K562 (cell line): ENCODE data around the gene NAV2. TPM values are rescaled to one million over a fixed set of nuclear protein-coding genes. Genes with fewer than 3 reads are reported as not detected.

ENCODE experiments used
- ATAC-seq: fragments of 200-7000 bp; cut with Tn5 transposase; 3 replicates; pipeline ENCODE4 v1.9.1; 2020; ENCODE audit warnings: moderate library complexity
- BruUV-seq: library from RNA; stranded (reverse); fragments of 400-500 nt; replicated peaks from 2 replicates; lab custom pipeline; 2021; lab: Mats Ljungman, UMichigan
- CTCF ChIA-PET: fragments of 300-600 bp; formaldehyde crosslinking; extraction: SDS; loops from one replicate; lab custom pipeline; 2021; ENCODE audit warnings: low intra/inter-chr PET ratio; lab: Yijun Ruan, JAX
- POLR2A ChIA-PET: fragments of 300-600, 350-650 bp; sonication (Branson Sonifier 250); formaldehyde crosslinking; extraction: SDS; loops from one replicate; lab custom pipeline; 2021; ENCODE audit warnings: antibody characterized with exemption, inconsistent platforms; lab: Yijun Ruan, JAX
- DNase-seq, 4 experiments: peaks; one replicate each; pipeline versions ENCODE4 v3.0.0 to v3.0.0-alpha.2; 2011 to 2018; ENCODE audit warnings: low spot score in 3 of 4, mixed read lengths in 3 of 4; ENCODE audit errors: extremely low read depth in 1 of 4
- FAIRE-seq: peaks from 2 replicates; lab custom pipeline; 2011; peaks lifted over from hg19 to GRCh38; lab: Jason Lieb, UNC
- H2AFZ ChIP-seq: 2 replicates; pipeline ENCODE4 v1.6.0; 2011; ENCODE audit warnings: low read depth, low read length, control low read depth, inconsistent platforms
- H3K27ac ChIP-seq: fragments of 200-600 bp; 3 replicates; pipeline ENCODE4 v1.8.0; 2011; ENCODE audit warnings: low read depth, mild to moderate bottlenecking, control low read depth, inconsistent platforms, low read length, moderate library complexity, mixed read lengths; ENCODE audit errors: extremely low read depth
- H3K27me3 ChIP-seq, 2 experiments: fragments of 300-600 bp in 1 of 2; 2 replicates in 1 of 2; 3 replicates in 1 of 2; pipeline versions ENCODE4 v1.6.0 to v1.8.0; 2011; ENCODE audit warnings: inconsistent platforms in 2 of 2, low read length in 2 of 2, mild to moderate bottlenecking in 1 of 2, mixed read lengths in 1 of 2, moderate library complexity in 1 of 2; ENCODE audit not compliant: control insufficient read depth in 2 of 2, insufficient read depth in 2 of 2
- H3K36me3 ChIP-seq: fragments of 300-600 bp; 3 replicates; pipeline ENCODE4 v1.8.0; 2011; ENCODE audit warnings: mild to moderate bottlenecking, low read length, inconsistent platforms; ENCODE audit not compliant: control insufficient read depth, insufficient read depth
- H3K4me1 ChIP-seq, 2 experiments: fragments of 200-600 bp in 1 of 2; replicated peaks in 1 of 2; 2 replicates in 1 of 2; 3 replicates in 1 of 2; pipeline versions ENCODE4 v1.5.1 to v1.8.0; 2011; ENCODE audit warnings: inconsistent platforms in 2 of 2, low read length in 2 of 2, mild to moderate bottlenecking in 1 of 2, mixed read lengths in 1 of 2, moderate library complexity in 1 of 2; ENCODE audit not compliant: control insufficient read depth in 2 of 2, insufficient read depth in 2 of 2
- H3K4me2 ChIP-seq: 2 replicates; pipeline ENCODE4 v1.6.1; 2011; ENCODE audit warnings: low read length, control low read depth, inconsistent platforms, mixed read lengths; ENCODE audit not compliant: insufficient read depth
- H3K4me3 ChIP-seq: fragments of 200-600 bp; sonication (generic), shearing (Covaris generic); 2 replicates; pipeline ENCODE4 v1.5.1; 2016; ENCODE audit warnings: control low read depth, inconsistent platforms
- H3K79me2 ChIP-seq: fragments of 200-600 bp; 3 replicates; pipeline ENCODE4 v1.8.0; 2011; ENCODE audit warnings: low read length, inconsistent platforms; ENCODE audit not compliant: control insufficient read depth, insufficient read depth
- H3K9ac ChIP-seq, 2 experiments: 2 replicates each; pipeline versions ENCODE4 v1.6.0 to v1.6.1; 2011; ENCODE audit warnings: low read depth in 2 of 2, low read length in 2 of 2, control low read depth in 1 of 2, inconsistent platforms in 1 of 2, mild to moderate bottlenecking in 1 of 2, mixed read lengths in 1 of 2; ENCODE audit not compliant: insufficient read depth in 1 of 2
- H3K9me1 ChIP-seq: one replicate; pipeline ENCODE4 v1.6.0; 2011; ENCODE audit warnings: inconsistent platforms, mild to moderate bottlenecking, low read length, moderate library complexity; ENCODE audit not compliant: control insufficient read depth, insufficient read depth
- H3K9me3 ChIP-seq: replicated peaks from 2 replicates; pipeline ENCODE4 v1.5.1; 2011; ENCODE audit warnings: low read depth, low read length, inconsistent platforms; ENCODE audit not compliant: control insufficient read depth, insufficient read depth
- H4K20me1 ChIP-seq: replicated peaks from 2 replicates; pipeline ENCODE4 v1.6.1; 2011; ENCODE audit warnings: low read length, inconsistent platforms, mixed read lengths; ENCODE audit not compliant: control insufficient read depth, insufficient read depth
- GATA2 ChIP-seq: sonication (generic); formaldehyde crosslinking; IDR thresholded peaks from 2 replicates; pipeline ENCODE4 v1.4.0; 2020; ENCODE audit warnings: mild to moderate bottlenecking, missing genetic modification reagents
- HIVEP1 ChIP-seq: fragments of 250-450 bp; sonication (Bioruptor Pico); IDR thresholded peaks from 2 replicates; pipeline ENCODE4 v1.4.0; 2020; ENCODE audit warnings: mild to moderate bottlenecking
- ID3 ChIP-seq, 2 experiments: fragments of 250-450 bp in 1 of 2; fragments of 450-650 bp in 1 of 2; sonication (Bioruptor Pico) in 1 of 2; IDR thresholded peaks; 2 replicates each; pipeline versions ENCODE4 v1.6.1 to v1.8.0; 2016 to 2021; ENCODE audit warnings: mild to moderate bottlenecking in 2 of 2, moderate library complexity in 2 of 2, missing compliant biosample characterization in 1 of 2, missing genetic modification characterization in 1 of 2
- KAT8 ChIP-seq: fragments of 450-650 bp; IDR thresholded peaks from 2 replicates; pipeline ENCODE4 v1.6.1; 2016; ENCODE audit warnings: low read depth, mild to moderate bottlenecking
- PRPF4 ChIP-seq: fragments of 200-400 bp; formaldehyde crosslinking; IDR thresholded peaks from one replicate; pipeline ENCODE4 v1.6.1; 2017; ENCODE audit warnings: low read length, low read depth, mild to moderate bottlenecking; ENCODE audit not compliant: insufficient read depth, poor library complexity, severe bottlenecking
- TCF15 ChIP-seq: fragments of 250-450 bp; sonication (Bioruptor Pico); IDR thresholded peaks from 2 replicates; pipeline ENCODE4 v1.8.0; 2022; ENCODE audit warnings: moderate library complexity, mild to moderate bottlenecking, inconsistent platforms
- ZFP91 ChIP-seq: sonication (generic); formaldehyde crosslinking; IDR thresholded peaks from 2 replicates; pipeline ENCODE4 v1.8.0; 2022; ENCODE audit warnings: mild to moderate bottlenecking, missing genetic modification reagents
- ZNF253 ChIP-seq: fragments of 250-450 bp; sonication (Bioruptor Pico); conservative IDR thresholded peaks from 2 replicates; pipeline ENCODE4 v1.6.1; 2021; ENCODE audit warnings: mild to moderate bottlenecking
- ZNF449 ChIP-seq: fragments of 250-450 bp; sonication (Bioruptor Pico); IDR thresholded peaks from 2 replicates; pipeline ENCODE4 v1.8.0; 2022; ENCODE audit warnings: moderate library complexity, mild to moderate bottlenecking, inconsistent platforms
- ZNF77 ChIP-seq: fragments of 250-450 bp; sonication (Bioruptor Pico); IDR thresholded peaks from 2 replicates; pipeline ENCODE4 v1.5.0; 2020
- WGBS: fragments of 100-300 bp; shearing (Covaris generic); methylation state at CpG from one replicate; pipeline ENCODE4 v1.1.6; 2016; ENCODE audit warnings: low coverage, mixed read lengths; ENCODE audit not compliant: insufficient coverage; ENCODE audit errors: missing lambda C conversion rate; 5-methylcytosine and 5-hydroxymethylcytosine counted together
- in situ Hi-C: fragments of 300-500 bp; cut with MboI; formaldehyde crosslinking; loops from 4 replicates; pipeline ENCODE4 v1.15.0; 2018; ENCODE audit warnings: inconsistent platforms, mixed read lengths
- intact Hi-C: fragments of 100-400 bp; cut with micrococcal nuclease; formaldehyde crosslinking; loops from 2 replicates; pipeline ENCODE4 v1.14.2; 2022
- polyA plus RNA-seq, 8 experiments: library from polyadenylated mRNA; depleted of rRNA in 4 of 8; stranded (reverse) in 5 of 8; unstranded in 3 of 8; fragments of >200 nt; fragmentation: Nextera tagmentation in 2 of 8; fragmentation: Illumina TruSeq in 1 of 8; extraction: Ambion mirVana in 2 of 8; extraction: Trizol in 1 of 8; gene quantifications; 2 replicates each; pipeline versions ENCODE4 v1.2.1 to v1.2.3, GENCODE V29; 2011 to 2014; ENCODE audit warnings: inconsistent platforms in 1 of 8, missing spikeins in 1 of 8
- total RNA-seq, 7 experiments: library from RNA; depleted of rRNA in 6 of 7; stranded (reverse); fragments of >200 nt in 6 of 7; fragmentation: Illumina TruSeq in 2 of 7; extraction: Trizol in 2 of 7; gene quantifications; 2 replicates each; pipeline versions ENCODE4 v1.2.1 to v1.2.3, GENCODE V29; 2011 to 2021; ENCODE audit warnings: low replicate concordance in 1 of 7

Gene NAV2
- total and polyA plus RNA-seq, 9 of the 15 experiments (the other 6 are each of a cell fraction or from before 2014, with no cell fraction given) = 0.03 to 0.35 (median 0.05) TPM

GRCh38 chr11:19912115-19912957, 199.7 kb downstream of the NAV2 start (continued):
- TF ChIP-seq ID3 (CRISPR knock-in tag; IDR thresholded peaks at IDR 0.05) (no peak), ID3 (tag; IDR thresholded peaks at IDR 0.05) (no peak), ZNF253 (CRISPR knock-in tag) (no peak)

GRCh38 chr11:19912958-19913892, 200.6 kb downstream of the NAV2 start:
- ChIA-PET CTCF (no interaction called here), POLR2A (no interaction called here)
- no peak overlapping the region for H2AFZ ChIP-seq
- TF ChIP-seq KAT8 (no peak), TCF15 (CRISPR knock-in tag) (no peak), GATA2 (no peak), PRPF4 (no peak), ZNF449 (CRISPR knock-in tag) (no peak), ZFP91 (CRISPR knock-in tag) (no peak), ZNF77 (CRISPR knock-in tag) (no peak), HIVEP1 (no peak)
- H3K27me3 ChIP-seq = peaks cover 12 to 16% of the 10 kb centered on the region in 2 experiments; a peak in 4 of 5 replicates
- peaks cover 3% of the 10 kb centered on the region for H3K9me1 ChIP-seq
- no peaks in the 10 kb centered on the region for H3K36me3 ChIP-seq
- DNase-seq = no peak
- no peaks in the 10 kb centered on the region for H3K9me3 ChIP-seq
- H3K79me2 ChIP-seq = no peaks in the 10 kb centered on the region
- H3K4me1 ChIP-seq = no peaks in the 10 kb centered on the region
- no peak for FAIRE-seq
- H4K20me1 ChIP-seq = no peaks in the 10 kb centered on the region
- H3K4me3 ChIP-seq = no peak overlapping the region
- intact Hi-C loops = no loop called here
- in situ Hi-C loops = no loop called here
- WGBS = 2% methylated on average over 10 of the region's 10 CpGs
- no peak overlapping the region for H3K9ac ChIP-seq
- no peak overlapping the region for H3K4me2 ChIP-seq
- no peak overlapping the region for H3K27ac ChIP-seq
- no TSS peak for BruUV-seq
- ATAC-seq = no peak
